Posterior cingulate gyrus (tissue), 11 donors: ENCODE measurements around the gene NAV2.

Experiments used
- DNase-seq, 10 donors: peaks; one replicate each; pipeline versions ENCODE4 v3.0.0 to v3.0.0-alpha.2; 2020 to 2021; ENCODE audit warnings: mixed read lengths in 3 of 10
- intact Hi-C: fragments of 100-400 bp; cut with DNase I; formaldehyde crosslinking; loops from one replicate; pipeline ENCODE4 v1.15.1; 2023

The NAV2 gene

DNA sequence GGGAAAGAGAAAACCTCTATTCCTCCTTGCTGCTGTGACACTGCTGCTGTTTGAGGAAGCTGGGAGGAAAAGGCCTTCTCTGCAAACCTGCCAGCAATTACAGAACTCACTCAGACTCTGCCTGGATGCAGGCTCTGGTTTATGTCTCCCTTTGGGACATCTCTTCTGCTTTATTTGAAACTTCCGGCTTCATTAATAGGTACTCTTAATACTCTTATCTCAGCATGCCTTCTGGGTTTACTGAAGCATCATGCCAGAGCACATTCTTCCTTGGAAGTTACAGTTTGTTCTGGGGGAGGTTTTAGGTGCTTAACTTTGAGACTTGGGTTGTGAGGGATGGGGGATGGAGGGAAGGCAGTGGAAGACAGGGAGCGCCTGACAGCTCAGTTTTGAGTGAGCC lies 79.9 kb downstream of the NAV2 start:
- intact Hi-C loops: no loop called here
- DNase-seq: no peak

- DNase-seq: no peak
- intact Hi-C loops: no loop called here
These were observed 80.7 kb downstream of the NAV2 start for GRCh38 chr11:19793326-19793725.

- intact Hi-C loops: no loop called here
- no peak for DNase-seq
These were observed 81.5 kb downstream of the NAV2 start for GRCh38 chr11:19794161-19794560.

DNA sequence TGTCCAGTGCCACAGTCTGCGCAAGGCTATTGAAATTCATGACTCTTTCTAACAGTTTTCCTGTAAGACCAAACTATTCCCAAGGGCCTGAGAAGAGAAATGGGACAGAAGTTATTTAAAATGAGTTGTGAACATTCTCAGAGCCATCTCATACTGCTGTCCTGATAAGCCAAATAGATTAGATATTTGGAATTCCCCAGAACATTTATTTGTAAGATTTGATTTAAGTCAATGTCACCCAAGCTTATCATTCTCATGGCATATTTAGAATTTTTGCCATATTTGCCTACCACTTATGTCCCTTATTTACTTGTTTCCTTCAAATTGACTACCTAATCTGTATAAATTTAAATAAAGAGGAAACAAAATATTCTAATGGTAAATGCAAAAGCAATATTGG lies 82.4 kb downstream of the NAV2 start:
- intact Hi-C loops: no loop called here
- no peak for DNase-seq

DNA sequence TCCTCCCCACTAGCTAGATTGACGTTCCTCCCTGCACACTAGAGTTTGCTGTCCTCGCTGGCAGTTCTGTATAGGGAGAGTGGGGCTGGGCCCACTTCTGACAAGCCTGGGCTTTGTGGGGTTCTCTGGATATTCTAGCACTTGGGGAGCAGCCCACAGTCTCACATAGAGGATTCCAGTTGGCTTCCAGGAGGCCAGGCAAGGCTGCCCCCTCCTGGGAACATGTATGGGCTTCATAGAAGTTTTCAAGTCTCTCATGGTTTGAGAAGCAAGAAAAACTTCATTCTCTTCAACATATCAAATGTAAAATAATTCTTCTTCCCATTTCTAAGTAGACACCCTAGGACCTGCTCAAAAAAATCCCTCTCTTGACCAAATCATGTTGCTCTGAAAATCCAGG lies 87.5 kb downstream of the NAV2 start:
- DNase-seq: peak in 1 of 10 donors; percentile 85
- intact Hi-C loops: no loop called here

- intact Hi-C loops: no loop called here
- DNase-seq: no peak
These were observed 88.3 kb downstream of the NAV2 start for GRCh38 chr11:19800714-19801519.

- no peak for DNase-seq
- intact Hi-C loops: no loop called here
These were observed 90.2 kb downstream of the NAV2 start for GRCh38 chr11:19802773-19803293.

GRCh38 chr11:19803506-19803998 lies 90.9 kb downstream of the NAV2 start:
- no peak for DNase-seq
- intact Hi-C loops: no loop called here

- intact Hi-C loops: loop anchor here (5.0 kb wide), 1 partner anchor 243 kb away; no protein-coding TSS in a partner anchor
- DNase-seq: no peak
These were observed 92.7 kb downstream of the NAV2 start for GRCh38 chr11:19805376-19805775.

- no peak for DNase-seq
- intact Hi-C loops: loop anchor here (5.0 kb wide), 1 partner anchor 244 kb away; no protein-coding TSS in a partner anchor
These were observed 93.2 kb downstream of the NAV2 start for GRCh38 chr11:19805827-19806226.

- DNase-seq: no peak
- intact Hi-C loops: loop anchor here (5.0 kb wide), 1 partner anchor 244 kb away; no protein-coding TSS in a partner anchor
These were observed 93.6 kb downstream of the NAV2 start for GRCh38 chr11:19806251-19806650.

- intact Hi-C loops: loop anchor here (5.0 kb wide), 1 partner anchor 246 kb away; no protein-coding TSS in a partner anchor
- DNase-seq: no peak
These were observed 95.7 kb downstream of the NAV2 start for GRCh38 chr11:19808076-19808911.

- no peak for DNase-seq
- intact Hi-C loops: loop anchor here (5.0 kb wide), 1 partner anchor 91 kb away; no protein-coding TSS in a partner anchor
These were observed 98.2 kb downstream of the NAV2 start for GRCh38 chr11:19810852-19811251.

GRCh38 chr11:19811380-19811779 lies 98.7 kb downstream of the NAV2 start:
- intact Hi-C loops: loop anchor here (5.0 kb wide), 1 partner anchor 91 kb away; no protein-coding TSS in a partner anchor
- no peak for DNase-seq

GRCh38 chr11:19812096-19812495 lies 99.5 kb downstream of the NAV2 start:
- DNase-seq: no peak
- intact Hi-C loops: loop anchor here (5.0 kb wide), 1 partner anchor 90 kb away; no protein-coding TSS in a partner anchor

- intact Hi-C loops: loop anchor here (5.0 kb wide), 1 partner anchor 90 kb away; no protein-coding TSS in a partner anchor
- no peak for DNase-seq
These were observed 100.1 kb downstream of the NAV2 start for GRCh38 chr11:19812710-19813109.

GRCh38 chr11:19813158-19813879 lies 100.7 kb downstream of the NAV2 start:
- no peak for DNase-seq
- intact Hi-C loops: loop anchor here (5.0 kb wide), 1 partner anchor 89 kb away; no protein-coding TSS in a partner anchor

DNA sequence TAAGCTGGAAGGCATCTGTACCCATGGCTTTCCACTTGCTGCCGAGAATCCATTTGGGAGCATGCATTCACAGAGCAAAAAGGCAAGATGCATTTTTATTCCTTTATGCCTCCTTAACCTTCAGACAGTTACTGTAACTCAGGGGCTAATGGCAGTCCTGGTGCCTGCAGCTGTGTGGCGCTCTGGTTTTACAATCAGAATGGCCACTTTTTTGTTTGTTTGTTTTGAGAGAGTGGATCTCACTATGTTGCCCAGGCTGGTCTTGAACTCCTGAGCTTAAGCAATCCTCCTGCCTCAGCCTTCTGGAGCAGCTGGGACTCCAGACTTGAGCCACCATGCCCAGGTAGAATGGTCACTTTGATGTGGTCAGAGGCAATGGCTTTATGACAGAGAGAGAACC lies 101.8 kb downstream of the NAV2 start:
- intact Hi-C loops: loop anchor here (5.0 kb wide), 1 partner anchor 88 kb away; no protein-coding TSS in a partner anchor
- no peak for DNase-seq

GRCh38 chr11:19816040-19816439 lies 103.4 kb downstream of the NAV2 start:
- peak in 6 of 10 donors; percentile 28 to 89 (median 69) for DNase-seq
- intact Hi-C loops: no loop called here

GRCh38 chr11:19816817-19817216 lies 104.2 kb downstream of the NAV2 start:
- intact Hi-C loops: no loop called here

More at GRCh38 chr11:19816817-19817216, 104.2 kb downstream of the NAV2 start:
- DNase-seq: no peak
